NCI-H187 (cell line): Measurements from ENCODE around the gene RHCE.
"Not testable (repeated sequence)": the region's sequence is repeated elsewhere in the genome, so short reads cannot be mapped to it uniquely, and the experiment has no call there.

Experiments used
- DNase-seq, 2 experiments: peaks; one replicate each; lab custom pipeline; 2025; lab: John Stamatoyannopoulos, UW

Gene RHCE

GRCh38 chr1:25341746-25342145 lies 78.9 kb downstream of the RHCE start:
- no peak for DNase-seq

GRCh38 chr1:25338986-25339385 lies 81.6 kb downstream of the RHCE start:
- DNase-seq: no peak

GRCh38 chr1:25338188-25338981 lies 82.2 kb downstream of the RHCE start, which contains the start of gene TMEM50A:
TMEM50A (plus strand) TSS chr1:25338334; CDS start chr1:25340487, 2,153 bp downstream.
- peak; percentile 55 to 76 for DNase-seq

GRCh38 chr1:25337483-25338187 lies 83.0 kb downstream of the RHCE start:
- not testable (repeated sequence) for DNase-seq

- not testable (repeated sequence) for DNase-seq
Observed at GRCh38 chr1:25336922-25337354, 83.7 kb downstream of the RHCE start.

GRCh38 chr1:25329950-25330349 lies 90.7 kb downstream of the RHCE start:
- DNase-seq: not testable (repeated sequence)

- DNase-seq: not testable (repeated sequence)
Observed at GRCh38 chr1:25329336-25329735, 91.3 kb downstream of the RHCE start.

GRCh38 chr1:25328791-25329185 lies 91.8 kb downstream of the RHCE start:
- not testable (repeated sequence) for DNase-seq

GRCh38 chr1:25327864-25328790 lies 92.5 kb downstream of the RHCE start:
- not testable (repeated sequence) for DNase-seq

GRCh38 chr1:25324407-25324806 lies 96.2 kb downstream of the RHCE start:
- not testable (repeated sequence) for DNase-seq

- not testable (repeated sequence) for DNase-seq
Observed at GRCh38 chr1:25322127-25322526, 98.5 kb downstream of the RHCE start.

- not testable (repeated sequence) for DNase-seq
Observed at GRCh38 chr1:25320314-25320938, 100.2 kb downstream of the RHCE start.

- DNase-seq: not testable (repeated sequence)
Observed at GRCh38 chr1:25312806-25313470, 107.7 kb downstream of the RHCE start.
